Fibroblast of lung (primary cell): ENCODE measurements around the gene BAIAP2. TPM values are rescaled to one million over a fixed set of nuclear protein-coding genes. Genes with fewer than 3 reads are reported as not detected.

ENCODE experiments used
- DNase-seq, 2 donors: peaks; one replicate each; pipeline versions ENCODE4 v3.0.0 to v3.0.0-alpha.2; 2010; ENCODE audit warnings: low read depth in 2 of 2
- H2AFZ ChIP-seq: 2 replicates; pipeline ENCODE4 v1.5.1; 2012; ENCODE audit warnings: low read length, control low read depth, inconsistent platforms
- H3K27ac ChIP-seq: 2 replicates; pipeline ENCODE4 v1.5.1; 2011; ENCODE audit warnings: low read length, control low read depth; ENCODE audit not compliant: insufficient read depth
- H3K27me3 ChIP-seq: 2 replicates; pipeline ENCODE4 v1.5.1; 2011; ENCODE audit warnings: mild to moderate bottlenecking, low read length; ENCODE audit not compliant: control insufficient read depth, insufficient read depth
- H3K36me3 ChIP-seq: 2 replicates; pipeline ENCODE4 v1.5.1; 2011; ENCODE audit warnings: low read length; ENCODE audit not compliant: control insufficient read depth, insufficient read depth
- H3K4me1 ChIP-seq: 2 replicates; pipeline ENCODE4 v1.5.1; 2011; ENCODE audit warnings: low read length; ENCODE audit not compliant: control insufficient read depth, insufficient read depth; ENCODE audit errors: extremely low read depth
- H3K4me2 ChIP-seq: 2 replicates; pipeline ENCODE4 v1.5.1; 2011; ENCODE audit warnings: low read length, control low read depth; ENCODE audit not compliant: insufficient read depth; ENCODE audit errors: extremely low read depth
- H3K4me3 ChIP-seq, 4 experiments: fragments of 200-600 bp in 1 of 4; sonication (generic) in 1 of 4; replicated peaks in 1 of 4; 2 replicates each; pipeline ENCODE4 v1.5.1; 2011 to 2016; ENCODE audit warnings: low read length in 4 of 4, low read depth in 3 of 4, mild to moderate bottlenecking in 3 of 4, control low read depth in 2 of 4, inconsistent platforms in 1 of 4, mixed read lengths in 1 of 4; ENCODE audit not compliant: insufficient read depth in 1 of 4; ENCODE audit errors: control extremely low read depth in 1 of 4
- H3K79me2 ChIP-seq: 2 replicates; pipeline ENCODE4 v1.5.1; 2012; ENCODE audit warnings: mild to moderate bottlenecking, low read length, inconsistent platforms; ENCODE audit not compliant: control insufficient read depth, insufficient read depth
- H3K9ac ChIP-seq: 2 replicates; pipeline ENCODE4 v1.5.1; 2011; ENCODE audit warnings: mild to moderate bottlenecking, low read length, control low read depth; ENCODE audit not compliant: insufficient read depth
- H3K9me3 ChIP-seq: 2 replicates; pipeline ENCODE4 v1.5.1; 2012; ENCODE audit warnings: low read depth, low read length; ENCODE audit not compliant: control insufficient read depth, insufficient read depth
- H4K20me1 ChIP-seq: 2 replicates; pipeline ENCODE4 v1.5.1; 2011; ENCODE audit warnings: low read length; ENCODE audit not compliant: control insufficient read depth, insufficient read depth; ENCODE audit errors: extremely low read depth
- EZH2 ChIP-seq: IDR thresholded peaks from 2 replicates; pipeline ENCODE4 v1.5.1; 2012; ENCODE audit warnings: low read length, control low read depth, mild to moderate bottlenecking; ENCODE audit errors: missing control alignments
- polyA plus RNA-seq, 2 donors: library from polyadenylated mRNA; depleted of rRNA in 1 of 2; stranded (reverse) in 1 of 2; unstranded in 1 of 2; fragments of >200 nt; gene quantifications; 2 replicates each; pipeline ENCODE4 v1.2.1, GENCODE V29; 2011 to 2012; ENCODE audit warnings: missing spikeins in 1 of 2
- total RNA-seq: library from RNA; depleted of rRNA; stranded (reverse); fragments of >200 nt; gene quantifications from 2 replicates; pipeline ENCODE4 v1.2.1, GENCODE V29; 2014
- TF ChIP-seq, protein P1 (sequence below), 2 donors: IDR thresholded peaks in 1 of 2; conservative IDR thresholded peaks in 1 of 2; 1 replicate in 1 of 2; 2 replicates in 1 of 2; pipeline ENCODE4 v1.5.1; 2011 to 2012; ENCODE audit warnings: low read length in 2 of 2, control low read depth in 1 of 2, inconsistent platforms in 1 of 2, low read depth in 1 of 2, mild to moderate bottlenecking in 1 of 2

Gene BAIAP2
- total and polyA plus RNA-seq, 2 donors (not counting 1 experiment from before 2014, with no cell fraction given) = 6.0 to 13.4 TPM

DNA sequence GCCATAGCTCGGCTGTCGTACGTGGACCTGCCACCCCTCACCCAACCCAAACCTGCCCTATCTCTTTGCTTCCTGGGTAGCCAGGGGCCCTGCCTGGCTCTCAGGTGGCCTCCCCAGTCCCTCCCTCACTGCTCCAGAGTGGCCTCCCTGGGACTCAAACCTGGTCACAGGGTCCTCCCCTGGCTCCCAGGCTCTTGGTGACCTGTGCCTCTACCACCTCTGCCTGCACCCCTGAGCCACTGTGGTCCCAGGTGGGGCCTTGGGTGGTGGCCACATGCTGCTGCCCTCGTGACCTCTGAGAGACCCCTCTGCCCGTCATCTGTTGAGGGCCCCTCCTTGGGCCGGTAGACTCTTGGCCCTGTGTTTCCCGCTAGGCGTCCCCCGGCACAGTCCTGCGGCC lies 65.7 kb downstream of the BAIAP2 start:
- DNase-seq = no peak
- Histone ChIP-seq H3K79me2 (no peaks in the 10 kb centered on the region), H3K27ac (no peak overlapping the region), H3K4me3 (no peak overlapping the region), H3K4me1 (peaks cover 18% of the 10 kb centered on the region), H3K4me2 (no peak overlapping the region), H3K36me3 (peaks cover 6% of the 10 kb centered on the region), H4K20me1 (no peaks in the 10 kb centered on the region), H3K9ac (no peak overlapping the region), H3K9me3 (no peaks in the 10 kb centered on the region), H3K27me3 (no peaks in the 10 kb centered on the region), H2AFZ (no peak overlapping the region)
- TF ChIP-seq EZH2 = no peak
- TF ChIP-seq, protein P1, sequence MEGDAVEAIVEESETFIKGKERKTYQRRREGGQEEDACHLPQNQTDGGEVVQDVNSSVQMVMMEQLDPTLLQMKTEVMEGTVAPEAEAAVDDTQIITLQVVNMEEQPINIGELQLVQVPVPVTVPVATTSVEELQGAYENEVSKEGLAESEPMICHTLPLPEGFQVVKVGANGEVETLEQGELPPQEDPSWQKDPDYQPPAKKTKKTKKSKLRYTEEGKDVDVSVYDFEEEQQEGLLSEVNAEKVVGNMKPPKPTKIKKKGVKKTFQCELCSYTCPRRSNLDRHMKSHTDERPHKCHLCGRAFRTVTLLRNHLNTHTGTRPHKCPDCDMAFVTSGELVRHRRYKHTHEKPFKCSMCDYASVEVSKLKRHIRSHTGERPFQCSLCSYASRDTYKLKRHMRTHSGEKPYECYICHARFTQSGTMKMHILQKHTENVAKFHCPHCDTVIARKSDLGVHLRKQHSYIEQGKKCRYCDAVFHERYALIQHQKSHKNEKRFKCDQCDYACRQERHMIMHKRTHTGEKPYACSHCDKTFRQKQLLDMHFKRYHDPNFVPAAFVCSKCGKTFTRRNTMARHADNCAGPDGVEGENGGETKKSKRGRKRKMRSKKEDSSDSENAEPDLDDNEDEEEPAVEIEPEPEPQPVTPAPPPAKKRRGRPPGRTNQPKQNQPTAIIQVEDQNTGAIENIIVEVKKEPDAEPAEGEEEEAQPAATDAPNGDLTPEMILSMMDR (conservative IDR thresholded peaks at IDR 0.05 in 1 of 2, IDR thresholded peaks at IDR 0.05 in 1 of 2; ENCODE audit: low read depth in 1 of 2, low read length in 2 of 2) = no peak

DNA sequence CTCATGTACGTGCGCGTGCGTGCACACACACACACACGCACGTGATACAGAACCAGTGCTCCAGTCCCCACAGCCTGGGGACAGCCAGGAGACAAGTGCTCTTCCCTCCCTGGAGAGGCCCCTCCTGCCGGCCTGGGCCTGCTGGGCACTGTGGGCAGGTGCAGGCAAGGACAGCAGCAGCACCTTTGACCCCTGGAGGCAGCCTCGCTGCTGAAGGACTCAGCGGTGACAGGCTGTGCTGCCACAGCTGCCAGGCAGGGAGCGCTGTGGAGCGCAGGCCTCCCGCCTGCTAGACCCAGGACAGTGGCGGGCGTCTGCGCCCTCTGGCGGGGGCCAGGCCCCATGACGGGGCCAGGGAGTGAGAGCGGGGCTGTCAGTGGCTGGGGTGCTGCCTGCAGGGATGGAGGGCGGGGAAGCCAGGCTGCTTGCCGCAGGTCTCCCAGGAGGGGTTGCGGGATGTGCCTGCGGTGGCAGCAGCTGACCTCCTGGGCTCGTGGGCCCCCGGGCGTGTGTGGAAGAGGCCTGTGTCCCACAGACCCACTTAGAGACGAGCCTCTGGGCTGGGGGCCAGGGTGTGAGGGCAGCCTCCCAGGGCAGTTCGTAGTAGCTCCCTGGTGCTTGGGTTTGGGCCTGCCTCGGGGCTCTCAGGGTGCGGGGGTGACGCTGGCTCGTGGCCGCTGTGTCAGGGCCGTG lies 66.8 kb downstream of the BAIAP2 start:
- H3K4me2 ChIP-seq = no peak overlapping the region
- no peak overlapping the region for H3K9ac ChIP-seq
- no peaks in the 10 kb centered on the region for H3K27me3 ChIP-seq
- H3K79me2 ChIP-seq = no peaks in the 10 kb centered on the region
- DNase-seq = peak; percentile 54 to 69
- H3K9me3 ChIP-seq = no peaks in the 10 kb centered on the region
- no peak overlapping the region for H2AFZ ChIP-seq
- H3K4me1 ChIP-seq = peaks cover 12% of the 10 kb centered on the region
- H4K20me1 ChIP-seq = no peaks in the 10 kb centered on the region
- TF ChIP-seq, protein P1 (conservative IDR thresholded peaks at IDR 0.05 in 1 of 2, IDR thresholded peaks at IDR 0.05 in 1 of 2; ENCODE audit: low read depth in 1 of 2, low read length in 2 of 2) = peak; percentile 100
- no peak for TF ChIP-seq EZH2
- no peak overlapping the region for H3K4me3 ChIP-seq
- H3K27ac ChIP-seq = no peak overlapping the region
- peaks cover 6% of the 10 kb centered on the region for H3K36me3 ChIP-seq

DNA sequence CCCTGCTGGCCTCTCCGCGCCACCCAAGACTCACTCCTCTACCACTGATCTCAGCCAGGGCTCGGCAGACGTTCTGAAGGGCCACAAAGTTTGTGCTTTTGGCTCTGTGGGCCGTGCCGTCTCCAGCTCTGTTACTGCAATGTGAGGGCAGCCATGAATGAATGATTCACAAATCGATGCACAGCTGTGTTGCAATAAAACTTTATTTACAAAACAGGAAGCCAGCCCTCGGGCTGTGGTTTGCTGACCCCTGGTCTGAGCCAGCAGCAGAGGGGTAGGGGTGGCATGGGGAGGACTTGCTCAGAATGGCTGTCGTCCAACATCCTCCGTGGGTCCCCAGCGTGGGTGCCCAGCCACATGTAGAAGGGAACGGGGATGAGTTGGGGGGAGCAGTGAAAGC lies 67.4 kb downstream of the BAIAP2 start:
- Histone ChIP-seq H3K27me3 (no peaks in the 10 kb centered on the region), H3K9me3 (no peaks in the 10 kb centered on the region), H3K4me3 (no peak overlapping the region), H3K79me2 (no peaks in the 10 kb centered on the region), H2AFZ (no peak overlapping the region), H3K36me3 (peaks cover 6% of the 10 kb centered on the region), H3K4me2 (no peak overlapping the region), H3K9ac (no peak overlapping the region), H4K20me1 (no peaks in the 10 kb centered on the region), H3K4me1 (peaks cover 7% of the 10 kb centered on the region), H3K27ac (no peak overlapping the region)
- no peak for TF ChIP-seq EZH2
- TF ChIP-seq, protein P1 (conservative IDR thresholded peaks at IDR 0.05 in 1 of 2, IDR thresholded peaks at IDR 0.05 in 1 of 2; ENCODE audit: low read depth in 1 of 2, low read length in 2 of 2) = no peak
- DNase-seq = no peak
